NCI-H1694 treated with DMSO at 0.1 percent for 48 hours (cell line): ENCODE results near the gene SAMD14.

ENCODE experiments used
- DNase-seq: peaks from one replicate; lab custom pipeline; 2025; lab: John Stamatoyannopoulos, UW

SAMD14 gene

GRCh38 chr17:50147841-50148225 lies 17.9 kb upstream of the SAMD14 start:
- DNase-seq: no peak

GRCh38 chr17:50146927-50147665 lies 17.1 kb upstream of the SAMD14 start:
- no peak for DNase-seq

DNA sequence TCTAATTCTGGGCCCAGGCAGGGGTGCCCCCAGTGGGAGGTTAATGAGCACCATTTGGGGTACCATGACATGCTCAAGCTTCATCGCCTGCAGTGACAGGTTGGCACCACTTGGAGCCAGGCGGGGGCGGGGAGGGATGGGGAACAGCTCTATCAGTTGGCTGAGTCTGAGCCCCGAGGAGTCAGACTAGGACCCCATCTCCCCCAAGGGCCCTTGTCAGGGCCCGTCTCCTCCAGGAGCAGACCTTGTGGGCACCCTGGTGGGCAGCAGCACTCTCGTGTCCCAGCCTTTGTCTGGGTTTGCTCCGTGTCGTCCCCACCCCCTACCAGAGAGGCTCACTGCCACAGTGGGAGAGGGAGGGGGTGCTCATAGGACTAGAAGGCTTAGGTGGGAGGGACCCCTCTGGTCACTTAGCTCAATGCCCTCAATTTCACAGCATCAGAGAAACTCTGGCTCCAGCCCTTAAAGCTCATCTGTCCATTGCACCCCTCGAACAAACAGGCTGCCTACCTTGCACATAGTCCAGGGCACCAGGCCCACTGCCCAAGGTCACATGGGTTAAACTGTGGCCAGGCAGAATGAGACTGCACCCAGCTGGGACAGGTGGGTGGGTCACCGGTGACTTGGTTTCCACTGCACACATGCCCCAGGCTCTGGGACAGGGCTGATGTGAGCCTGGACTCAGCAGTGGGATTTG lies 16.4 kb upstream of the SAMD14 start:
- DNase-seq: no peak

DNA sequence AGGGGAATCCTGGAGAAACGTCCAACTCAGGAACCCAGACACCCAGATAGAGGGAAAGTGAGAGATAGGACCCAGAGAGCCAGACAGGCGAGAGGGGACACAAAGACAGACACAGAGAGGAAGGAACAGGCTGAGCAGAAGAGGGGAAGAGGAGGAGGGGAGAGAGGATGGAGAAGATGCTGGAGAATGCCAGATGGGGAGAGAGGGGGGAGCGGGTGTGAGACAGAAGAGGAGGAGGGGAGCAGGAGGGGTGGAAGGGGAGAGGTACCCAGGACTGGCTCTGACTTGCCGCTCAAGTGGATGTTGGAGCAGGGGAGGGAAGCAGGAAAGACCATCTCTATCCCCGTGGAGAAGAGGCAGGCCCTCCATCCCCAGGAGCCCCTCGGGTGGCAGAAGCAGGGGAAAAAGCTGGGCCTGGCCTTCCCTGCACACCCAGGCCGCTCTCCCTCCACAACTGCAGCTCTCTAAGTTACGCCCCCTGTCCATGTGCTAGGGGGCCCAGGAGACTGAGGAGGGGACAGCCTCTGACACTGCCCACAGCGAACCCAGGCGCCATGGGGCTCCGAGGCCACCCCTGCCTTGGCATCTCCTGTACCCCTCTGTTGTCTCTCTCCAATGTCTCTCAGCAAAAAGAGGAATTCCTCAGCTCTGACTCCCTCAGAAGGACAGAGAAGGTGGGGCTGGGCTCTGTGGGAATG lies 15.7 kb upstream of the SAMD14 start:
- DNase-seq: no peak

- no peak for DNase-seq
These were observed 15.0 kb upstream of the SAMD14 start for GRCh38 chr17:50144845-50145531.

DNA sequence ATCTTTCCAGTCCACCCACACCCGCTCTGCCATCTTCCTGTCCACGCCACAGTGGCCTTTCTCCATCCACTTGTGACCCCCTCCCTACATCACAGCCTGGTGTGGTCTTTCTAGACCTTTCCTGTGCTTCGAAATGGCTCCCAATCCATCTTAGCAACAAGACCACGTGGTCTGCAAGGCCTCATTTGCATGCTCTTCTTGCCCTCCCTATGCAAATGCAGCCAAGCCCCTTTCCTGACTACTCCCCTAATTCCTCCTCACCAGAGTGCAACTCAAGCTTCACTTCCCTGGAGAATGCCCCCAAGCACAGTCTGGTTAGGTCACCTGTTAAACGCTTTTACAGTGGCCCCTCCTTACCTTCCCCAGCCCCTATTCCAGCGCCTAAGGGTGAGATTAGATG lies 14.4 kb upstream of the SAMD14 start:
- no peak for DNase-seq

DNA sequence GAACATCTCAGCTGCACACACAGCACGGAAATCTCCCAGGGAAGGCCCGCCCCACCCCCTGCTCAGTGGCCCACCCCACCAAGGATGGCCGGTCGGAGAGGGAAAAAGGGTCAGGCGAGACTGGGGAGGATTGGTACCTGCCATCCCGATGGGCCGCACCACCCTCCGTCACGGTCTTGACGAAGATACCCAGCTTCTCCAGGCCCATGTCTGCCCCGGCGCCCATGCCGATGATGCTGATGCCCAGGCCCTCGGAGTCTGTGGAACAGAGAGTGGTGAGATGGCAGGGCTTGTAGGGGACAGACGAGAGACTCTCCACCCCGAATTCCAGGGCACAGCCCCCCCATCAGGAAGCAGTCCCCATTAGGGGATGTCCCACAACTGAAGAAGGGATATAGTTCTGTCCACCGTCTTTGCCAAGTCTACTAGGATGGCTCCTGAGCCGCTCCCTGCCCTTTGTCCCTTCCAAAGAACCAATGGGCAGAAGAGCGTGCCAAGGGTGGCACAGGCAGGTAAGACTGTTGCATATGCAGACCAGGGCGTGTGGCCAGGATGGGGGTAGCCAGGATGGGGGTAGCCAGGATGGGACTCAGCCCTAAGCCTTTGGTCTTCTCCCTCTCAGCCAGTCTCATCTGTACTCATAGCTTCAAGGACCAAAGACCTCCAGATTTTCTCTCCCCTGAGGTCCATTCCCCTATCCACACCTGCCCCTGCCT lies 13.7 kb upstream of the SAMD14 start:
- DNase-seq: no peak

- no peak for DNase-seq
These were observed 11.8 kb upstream of the SAMD14 start for GRCh38 chr17:50141745-50142110.

- no peak for DNase-seq
These were observed 11.2 kb upstream of the SAMD14 start for GRCh38 chr17:50141026-50141744.

DNA sequence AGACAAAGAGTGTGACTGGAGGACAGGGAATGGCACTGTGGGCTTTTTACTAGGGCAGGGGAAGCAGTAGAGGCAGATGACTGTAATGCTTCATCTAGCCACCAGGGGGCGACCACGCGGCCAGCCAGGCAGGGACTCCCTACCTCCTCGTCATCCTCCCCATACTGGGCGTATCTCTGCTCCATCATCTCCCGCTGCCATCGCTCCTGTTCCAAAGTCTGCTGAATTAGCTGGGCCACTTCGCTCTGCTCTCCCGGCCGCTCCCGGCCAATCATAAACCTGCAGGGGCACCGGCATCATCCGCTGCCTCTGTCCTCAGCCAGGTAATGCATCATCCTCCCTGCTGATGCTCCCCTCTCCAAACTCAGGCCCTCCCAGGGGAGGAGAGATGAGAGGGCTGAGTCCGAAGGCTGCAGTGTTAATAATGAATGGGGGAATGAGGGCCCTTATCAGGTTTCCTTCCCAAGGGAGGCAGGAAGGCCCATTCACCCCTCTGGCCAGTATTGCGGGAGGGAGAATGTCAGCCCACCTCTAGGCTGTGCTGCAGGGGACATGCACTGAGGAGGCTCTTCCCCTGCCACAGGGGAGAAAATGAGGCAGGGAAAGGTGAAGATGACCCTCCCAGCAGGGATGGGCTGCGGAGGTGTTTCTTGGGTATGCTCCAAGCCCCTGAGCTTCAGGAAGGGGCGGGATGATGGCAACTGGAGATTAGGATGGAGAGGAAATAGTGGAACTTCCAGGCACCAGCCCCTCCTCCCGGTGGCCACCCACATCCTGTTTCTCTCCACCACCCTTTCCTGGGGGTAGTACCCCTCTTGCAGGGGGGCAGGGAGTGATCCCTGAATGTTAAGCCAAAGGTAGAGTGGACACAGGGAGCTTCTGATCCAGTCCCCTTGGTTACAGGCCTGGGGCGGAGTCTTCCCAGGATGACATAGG lies 10.3 kb upstream of the SAMD14 start:
- peak; percentile 74 for DNase-seq

GRCh38 chr17:50139185-50139783 lies 9.3 kb upstream of the SAMD14 start:
- DNase-seq: no peak

GRCh38 chr17:50137042-50137441 lies 7.1 kb upstream of the SAMD14 start:
- DNase-seq: no peak

DNA sequence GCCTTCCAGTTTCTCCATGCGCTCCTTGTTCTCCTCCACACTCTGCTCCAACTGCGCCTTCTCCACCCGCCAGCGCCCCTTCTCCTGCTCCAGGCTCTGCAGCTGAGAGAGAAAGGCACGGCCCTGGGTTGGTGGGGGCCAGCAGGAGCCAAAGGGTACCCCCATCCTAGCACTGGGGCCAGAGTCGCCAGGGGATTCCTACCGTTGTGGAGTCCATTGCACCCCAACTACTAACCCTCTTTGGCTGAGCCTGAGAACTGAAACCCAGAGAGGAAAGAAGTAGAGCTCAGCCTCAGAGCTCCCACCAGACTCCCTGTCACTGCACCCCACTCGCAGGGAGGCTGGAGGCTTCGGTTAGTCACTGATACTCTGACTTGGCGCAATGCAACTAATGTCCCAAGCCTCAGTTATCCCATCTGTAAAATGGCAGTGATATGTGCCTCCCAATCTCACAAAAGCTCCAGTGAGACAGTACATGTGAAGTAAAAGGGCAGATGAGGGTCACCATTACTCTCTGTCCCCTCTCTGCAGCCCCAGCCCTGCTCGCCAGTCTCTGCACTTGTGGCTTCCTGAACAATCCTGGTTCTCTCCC lies 6.2 kb upstream of the SAMD14 start:
- DNase-seq: no peak

DNA sequence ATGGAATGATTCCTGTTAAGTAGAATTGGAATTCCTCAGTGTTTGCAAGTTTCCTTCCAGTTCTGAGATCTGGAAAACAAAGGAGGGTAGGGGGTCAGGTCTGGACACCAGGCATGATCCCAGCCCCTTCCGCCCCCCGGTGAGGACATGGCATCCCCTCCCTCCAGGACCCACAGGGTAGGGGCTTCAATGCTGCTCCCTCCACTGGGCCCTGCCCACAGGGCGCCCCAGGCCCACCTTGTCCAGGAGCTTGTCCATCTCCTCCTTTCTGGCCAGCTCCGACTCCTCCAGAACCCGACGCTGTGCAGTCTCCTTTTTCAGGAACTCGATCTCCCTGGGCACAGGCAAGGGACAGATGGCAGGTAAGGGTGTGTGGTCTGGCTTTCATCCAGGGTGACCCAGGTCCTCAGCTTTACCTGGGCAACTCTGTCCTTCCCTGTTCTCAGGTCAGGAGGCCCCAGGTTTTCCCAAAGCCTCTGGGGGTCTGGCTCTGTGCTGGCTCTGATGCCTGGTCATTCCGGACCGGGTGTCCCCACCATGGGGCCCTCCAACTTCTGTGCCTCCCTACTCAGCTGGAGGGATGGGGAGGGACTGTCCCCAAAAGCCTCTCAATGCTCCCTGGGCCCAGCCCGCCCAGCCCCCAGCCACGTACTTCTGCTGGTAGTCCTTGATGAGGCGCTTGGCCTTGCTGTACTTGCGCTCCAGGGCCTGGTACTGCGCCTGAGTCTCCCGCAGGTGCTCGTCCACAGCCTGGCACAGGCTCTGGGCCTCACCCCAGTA lies 5.5 kb upstream of the SAMD14 start:
- no peak for DNase-seq

GRCh38 chr17:50134206-50135110 lies 4.5 kb upstream of the SAMD14 start:
- DNase-seq: no peak

DNA sequence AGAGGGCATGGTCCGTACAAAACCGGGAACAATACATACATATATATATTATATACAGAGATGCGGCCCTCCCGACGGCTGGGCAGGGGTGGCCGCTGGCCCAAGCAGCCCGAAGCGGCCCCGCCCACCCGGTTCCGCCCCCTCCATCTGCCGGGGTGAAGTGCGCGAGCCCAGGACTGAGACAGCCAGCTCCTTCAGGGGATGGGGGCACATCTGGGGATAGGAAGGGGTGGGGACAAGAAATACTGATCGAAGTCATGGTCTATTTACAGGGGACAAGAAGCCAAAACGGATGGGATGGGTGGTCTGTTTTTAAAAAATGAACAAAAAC lies 3.8 kb upstream of the SAMD14 start:
- DNase-seq: no peak

DNA sequence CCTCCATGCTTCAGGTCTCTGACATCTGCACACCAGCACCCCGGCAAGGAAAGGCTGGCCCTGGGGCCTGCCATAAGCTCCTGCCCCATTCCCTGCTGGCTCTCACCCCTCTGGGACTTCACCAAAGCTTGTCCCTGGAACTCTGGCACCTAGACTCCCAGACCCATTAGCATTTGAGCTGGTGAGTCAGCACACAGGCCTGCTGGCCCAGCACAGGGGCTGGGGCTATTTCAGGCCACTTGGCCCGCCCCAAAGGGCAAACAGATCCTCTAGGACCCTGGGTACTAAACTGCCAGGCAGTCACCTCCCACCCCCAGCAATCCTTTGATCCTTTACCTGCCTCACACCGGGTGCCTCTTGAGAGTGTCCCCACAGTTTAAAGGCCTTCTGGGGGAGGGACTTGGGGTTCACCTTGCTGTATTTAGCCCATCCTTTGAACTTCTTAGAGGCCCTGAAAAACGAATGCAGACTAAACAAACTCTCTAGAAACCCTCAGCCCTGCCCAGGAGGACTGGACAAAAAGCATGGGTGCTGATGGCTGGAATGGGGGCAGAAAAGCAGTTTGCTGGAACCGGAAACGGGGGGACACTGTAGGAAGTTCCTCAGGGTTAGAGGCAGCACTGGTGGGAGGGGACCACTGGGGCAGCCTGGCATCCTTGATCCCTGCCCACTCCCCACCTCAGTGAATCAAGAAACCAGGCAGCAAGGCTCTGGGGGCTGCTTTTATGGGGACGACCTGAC lies 3.2 kb upstream of the SAMD14 start:
- DNase-seq: no peak
